ENCODE data around the gene TAS2R40. TPM values are rescaled to one million over a fixed set of nuclear protein-coding genes. Genes with fewer than 3 reads are reported as not detected.
A peak's percentile ranks its signal among the peaks of the same experiment; 100 is the strongest.
"Not testable (repeated sequence)": the region's sequence is repeated elsewhere in the genome, so short reads cannot be mapped to it uniquely, and the experiment has no call there.

Gene TAS2R40
- total RNA-seq: not detected

DNA sequence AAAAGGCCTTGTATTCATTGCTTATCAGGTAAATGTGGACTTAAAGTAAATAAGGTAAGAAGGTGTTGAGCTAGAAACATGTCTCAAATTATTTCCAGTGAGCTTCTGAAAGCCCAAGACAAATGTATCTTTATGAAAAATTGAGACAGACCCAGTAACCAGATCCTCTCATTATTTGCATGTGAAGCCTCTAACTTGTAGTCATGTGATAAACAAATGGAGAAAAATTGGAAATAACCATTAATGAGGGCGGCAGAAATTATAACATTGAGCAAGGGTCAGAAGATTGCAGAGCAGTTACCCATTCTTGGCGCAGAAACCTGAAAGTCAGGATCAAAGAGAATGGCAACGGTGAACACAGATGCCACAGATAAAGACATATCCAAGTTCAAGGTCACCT lies at the start of gene TAS2R40:
Gene TAS2R40 (plus strand): TSS at position 301 of the 400 bp plus-strand sequence. CDS start 42 bp downstream, at position 343.
- H3K36me3 ChIP-seq (replicated peaks in 1 of 2; ENCODE audit: insufficient read depth in 1 of 2, low read depth in 2 of 2): no peaks in the 10 kb centered on the region
- no peak for DNase-seq
- H3K4me3 ChIP-seq: no peak within 1 kb of the TSS
- ATAC-seq: no peak
- H3K9me3 ChIP-seq: no peaks in the 10 kb centered on the region
- intact Hi-C loops (cut with DNase I): no loop called here
- TF ChIP-seq, protein P1, sequence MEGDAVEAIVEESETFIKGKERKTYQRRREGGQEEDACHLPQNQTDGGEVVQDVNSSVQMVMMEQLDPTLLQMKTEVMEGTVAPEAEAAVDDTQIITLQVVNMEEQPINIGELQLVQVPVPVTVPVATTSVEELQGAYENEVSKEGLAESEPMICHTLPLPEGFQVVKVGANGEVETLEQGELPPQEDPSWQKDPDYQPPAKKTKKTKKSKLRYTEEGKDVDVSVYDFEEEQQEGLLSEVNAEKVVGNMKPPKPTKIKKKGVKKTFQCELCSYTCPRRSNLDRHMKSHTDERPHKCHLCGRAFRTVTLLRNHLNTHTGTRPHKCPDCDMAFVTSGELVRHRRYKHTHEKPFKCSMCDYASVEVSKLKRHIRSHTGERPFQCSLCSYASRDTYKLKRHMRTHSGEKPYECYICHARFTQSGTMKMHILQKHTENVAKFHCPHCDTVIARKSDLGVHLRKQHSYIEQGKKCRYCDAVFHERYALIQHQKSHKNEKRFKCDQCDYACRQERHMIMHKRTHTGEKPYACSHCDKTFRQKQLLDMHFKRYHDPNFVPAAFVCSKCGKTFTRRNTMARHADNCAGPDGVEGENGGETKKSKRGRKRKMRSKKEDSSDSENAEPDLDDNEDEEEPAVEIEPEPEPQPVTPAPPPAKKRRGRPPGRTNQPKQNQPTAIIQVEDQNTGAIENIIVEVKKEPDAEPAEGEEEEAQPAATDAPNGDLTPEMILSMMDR (IDR thresholded peaks at IDR 0.05): no peak
- no peak for TF ChIP-seq POLR2A (IDR thresholded peaks at IDR 0.05)
- WGBS, 2 donors: 65 to 71% methylated on average over 3 of the region's 3 CpGs
- H3K27me3 ChIP-seq: no peaks in the 10 kb centered on the region
- H3K4me1 ChIP-seq: no peaks in the 10 kb centered on the region
- no peak within 1 kb of the TSS for H3K27ac ChIP-seq

- no peak for TF ChIP-seq POLR2A (IDR thresholded peaks at IDR 0.05)
- H3K27ac ChIP-seq: peak overlapping the region in 1 of 4 donors; percentile 39
- H3K36me3 ChIP-seq (replicated peaks in 1 of 2; ENCODE audit: insufficient read depth in 1 of 2, low read depth in 2 of 2): no peaks in the 10 kb centered on the region
- no peak overlapping the region for H3K4me3 ChIP-seq
- intact Hi-C loops (cut with DNase I): no loop called here
- peaks cover 17% of the 10 kb centered on the region for H3K4me1 ChIP-seq
- no peaks in the 10 kb centered on the region for H3K9me3 ChIP-seq
- peak; percentile 96 for ATAC-seq
- H3K27me3 ChIP-seq: no peaks in the 10 kb centered on the region
- DNase-seq: peak; percentile 79 to 90 (median 86)
- 6 to 18% methylated on average over 4 of the region's 4 CpGs for WGBS, 2 donors
These were observed 49.5 kb upstream of the TAS2R40 start for GRCh38 chr7:143172354-143172753.

DNA sequence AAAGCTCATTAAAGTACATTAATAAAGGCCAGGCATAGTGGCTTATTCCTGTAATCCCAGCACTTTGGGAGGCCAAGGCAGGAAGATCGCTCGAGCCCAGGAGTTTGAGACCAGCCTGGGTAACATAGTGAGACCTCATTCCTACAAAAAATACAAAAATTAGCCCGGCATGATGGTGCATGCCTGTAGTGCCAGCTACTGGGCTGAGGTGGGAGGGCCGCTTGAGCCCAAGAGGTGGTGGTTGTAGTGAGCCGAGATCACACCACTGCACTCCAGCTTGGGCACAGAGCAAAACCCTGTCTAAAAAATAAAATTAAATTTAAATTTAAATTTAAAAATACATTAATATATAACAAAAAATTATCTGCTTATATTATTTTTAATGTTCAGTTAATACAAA lies 45.7 kb upstream of the TAS2R40 start:
- Histone ChIP-seq H3K4me3 (no peak overlapping the region), H3K27me3 (no peaks in the 10 kb centered on the region), H3K4me1 (peaks cover 17% of the 10 kb centered on the region), H3K9me3 (peaks cover 0 to 6% (median 0%) of the 10 kb centered on the region in 3 donors), H3K36me3 (replicated peaks in 1 of 2; ENCODE audit: insufficient read depth in 1 of 2, low read depth in 2 of 2) (no peaks in the 10 kb centered on the region), H3K27ac (no peak overlapping the region)
- intact Hi-C loops (cut with DNase I): no loop called here
- ATAC-seq (no peak), DNase-seq (no peak)
- TF ChIP-seq POLR2A (IDR thresholded peaks at IDR 0.05): no peak
- TF ChIP-seq, protein P1 (IDR thresholded peaks at IDR 0.05): no peak
- WGBS, 2 donors: 94 to 99% methylated on average over 5 of the region's 5 CpGs

DNA sequence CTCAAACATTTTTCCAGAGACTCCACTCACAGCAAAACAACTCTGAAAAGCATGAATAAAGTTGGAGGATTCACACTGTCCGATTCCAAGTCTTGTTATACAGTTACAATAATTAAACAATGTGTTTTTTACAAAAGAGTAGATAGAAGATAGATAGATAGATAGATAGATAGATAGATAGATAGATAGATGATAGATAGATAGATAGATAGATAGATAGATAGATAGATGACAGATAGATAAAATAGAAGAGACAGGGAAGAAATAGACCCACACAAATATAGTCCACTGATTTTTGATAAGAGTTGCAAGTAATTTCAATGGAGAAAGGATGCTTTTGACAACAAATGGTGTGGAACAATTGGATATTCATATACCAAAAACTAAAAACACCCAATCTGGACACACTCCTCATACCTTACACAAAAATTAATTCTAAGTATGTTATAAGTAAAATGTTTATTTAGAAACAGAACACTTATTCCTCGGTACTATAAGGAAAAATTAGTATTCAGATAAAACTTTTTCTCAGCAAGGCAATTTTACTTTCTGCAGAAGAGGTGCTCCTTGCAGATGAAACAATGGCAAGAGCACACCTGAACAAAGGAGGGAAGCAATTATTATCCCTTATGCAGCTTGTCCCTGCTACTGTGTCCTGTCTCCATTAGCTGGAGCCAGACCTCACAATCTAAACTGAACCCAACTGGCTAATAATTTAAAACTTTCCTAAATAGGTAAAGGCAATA lies 44.3 kb upstream of the TAS2R40 start:
- Histone ChIP-seq H3K4me1 (peaks cover 5% of the 10 kb centered on the region), H3K27me3 (no peaks in the 10 kb centered on the region), H3K9me3 (peaks cover 0 to 6% (median 0%) of the 10 kb centered on the region in 3 donors), H3K4me3 (no peak overlapping the region), H3K27ac (no peak overlapping the region), H3K36me3 (replicated peaks in 1 of 2; ENCODE audit: insufficient read depth in 1 of 2, low read depth in 2 of 2) (no peaks in the 10 kb centered on the region)
- intact Hi-C loops (cut with DNase I): no loop called here
- TF ChIP-seq POLR2A (IDR thresholded peaks at IDR 0.05): no peak
- TF ChIP-seq, protein P1 (IDR thresholded peaks at IDR 0.05): no peak
- DNase-seq (no peak), ATAC-seq (no peak)
- 82 to 85% methylated on average over 2 of the region's 2 CpGs for WGBS, 2 donors

DNA sequence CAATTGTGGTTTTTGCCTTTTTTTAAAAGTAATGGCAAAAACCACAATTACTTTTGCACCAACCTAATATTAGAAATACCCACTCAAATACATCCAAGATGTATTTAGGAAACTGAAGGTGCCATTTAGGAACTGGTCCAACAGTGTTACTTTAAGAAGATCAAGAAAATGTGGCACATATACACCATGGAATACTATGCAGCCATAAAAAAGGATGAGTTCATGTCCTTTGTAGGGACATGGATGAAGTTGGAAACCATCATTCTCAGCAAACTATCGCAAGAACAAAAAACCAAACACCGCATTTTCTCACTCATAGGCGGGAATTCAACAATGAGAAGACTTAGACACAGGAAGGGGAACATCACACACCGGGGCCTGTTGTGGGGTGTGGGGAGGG lies 41.1 kb upstream of the TAS2R40 start:
- H3K4me1 ChIP-seq; DNase-seq; ATAC-seq; H3K27ac ChIP-seq; H3K27me3 ChIP-seq; intact Hi-C loops (cut with DNase I); H3K36me3 ChIP-seq (replicated peaks in 1 of 2; ENCODE audit: insufficient read depth in 1 of 2, low read depth in 2 of 2); H3K9me3 ChIP-seq; H3K4me3 ChIP-seq: not testable (repeated sequence)
- 87 to 89% methylated on average over 4 of the region's 4 CpGs for WGBS, 2 donors

DNA sequence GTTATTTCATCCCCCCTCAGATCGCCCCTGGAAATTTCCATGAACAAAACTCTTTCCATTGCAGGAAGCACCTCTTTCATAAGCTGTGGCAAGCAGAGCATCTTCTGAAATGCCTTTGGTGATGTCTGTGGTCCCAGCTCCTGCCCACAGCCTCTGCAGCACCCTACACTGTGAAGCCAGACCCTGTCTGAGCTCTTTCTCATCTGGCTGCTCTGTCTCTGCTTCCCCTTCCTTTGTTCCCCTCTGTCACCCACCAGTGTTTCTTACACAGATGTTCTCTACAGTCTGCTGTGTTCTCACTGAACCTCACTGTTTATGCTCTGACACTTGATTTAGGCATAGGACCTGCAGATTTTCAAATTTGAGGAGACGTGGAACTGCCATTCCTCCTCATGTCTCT lies 40.5 kb upstream of the TAS2R40 start:
- ATAC-seq (no peak), DNase-seq (no peak)
- Histone ChIP-seq H3K27me3 (no peaks in the 10 kb centered on the region), H3K27ac (no peak overlapping the region), H3K9me3 (peaks cover 0 to 6% (median 0%) of the 10 kb centered on the region in 3 donors), H3K4me1 (no peaks in the 10 kb centered on the region), H3K4me3 (no peak overlapping the region), H3K36me3 (replicated peaks in 1 of 2; ENCODE audit: insufficient read depth in 1 of 2, low read depth in 2 of 2) (no peaks in the 10 kb centered on the region)
- whole genome bisulfite sequencing, 2 donors: 66 to 77% methylated on average over 2 of the region's 2 CpGs
- intact Hi-C loops (cut with DNase I): no loop called here
- TF ChIP-seq POLR2A (IDR thresholded peaks at IDR 0.05): no peak
- TF ChIP-seq, protein P1 (IDR thresholded peaks at IDR 0.05): no peak

Data from body of pancreas (tissue), 4 donors.